T47D (cell line): ENCODE data around the gene MAN2A1.

Source experiments
- DNase-seq, 2 experiments: peaks; one replicate each; pipeline versions ENCODE4 v3.0.0 to v3.0.0-alpha.2; 2011 to 2012; ENCODE audit warnings: low read depth in 1 of 2, low spot score in 1 of 2
- JUND ChIP-seq: IDR thresholded peaks from 2 replicates; pipeline ENCODE4 v1.6.1; 2012; ENCODE audit warnings: low read depth
- in situ Hi-C: cut with HindIII; loops from 2 replicates; pipeline ENCODE4 v1.10.0; 2016; ENCODE audit warnings: low sequenced_read_pairs, low pct_unique_long_range_greater_than_20kb

MAN2A1 gene

DNA sequence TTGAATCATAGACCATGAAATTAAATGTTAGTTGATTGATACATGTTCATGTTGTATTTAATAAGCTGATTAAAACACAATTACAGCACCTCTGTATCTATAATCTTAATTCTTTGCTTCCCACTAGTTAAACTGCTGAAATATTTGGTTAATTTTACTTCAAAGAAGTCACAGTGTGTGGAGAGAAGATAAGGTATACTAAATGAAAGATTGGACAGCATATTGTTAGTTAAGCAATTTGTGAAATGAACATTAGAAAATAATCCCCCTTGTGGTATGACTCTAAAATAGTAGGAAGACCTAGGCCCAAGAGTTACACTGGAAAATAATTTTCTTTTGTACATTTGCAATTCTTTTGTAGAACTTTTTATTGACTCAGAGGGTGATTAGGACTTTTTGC is 30.3 kb downstream of the MAN2A1 start:
- DNase-seq = no peak
- no peak for TF ChIP-seq JUND
- in situ Hi-C loops = no loop called here

DNA sequence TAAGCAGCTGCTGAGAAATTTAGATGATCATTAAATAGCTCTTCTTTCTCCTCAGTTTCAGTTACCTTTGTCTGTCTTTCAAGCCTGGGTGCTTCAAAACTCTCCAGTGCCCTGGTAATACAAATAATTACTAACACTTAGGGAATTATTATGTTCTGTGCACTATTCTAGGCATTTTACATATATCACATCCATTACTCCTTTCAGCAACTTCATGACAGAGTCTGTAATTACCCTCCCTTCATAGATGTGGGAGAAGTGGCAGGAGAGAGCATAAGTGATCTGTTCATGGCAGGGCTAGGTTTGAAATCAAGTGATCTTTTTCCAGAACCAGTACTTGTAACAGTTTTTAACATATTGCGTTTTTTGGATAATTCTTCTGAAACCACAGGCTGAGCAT is 32.0 kb downstream of the MAN2A1 start:
- in situ Hi-C loops = no loop called here

DNA sequence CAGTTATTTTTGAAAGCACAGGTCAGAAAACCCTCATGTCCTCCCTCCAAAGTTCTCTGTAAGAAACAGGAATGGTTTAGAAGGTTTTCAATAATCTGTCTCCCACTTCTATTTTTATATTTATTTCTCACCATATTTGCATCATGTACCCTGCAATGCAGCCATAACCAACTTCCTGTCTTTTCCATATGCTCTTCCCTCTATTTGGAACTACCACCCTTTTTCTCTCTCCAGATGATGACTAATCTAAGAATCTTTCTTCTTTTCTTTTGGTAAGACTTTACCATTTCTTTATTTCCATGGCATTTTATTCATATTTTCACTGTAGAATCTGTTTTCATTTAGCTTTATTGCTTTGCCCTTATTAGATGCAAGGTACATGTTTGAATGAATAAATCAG is 33.9 kb downstream of the MAN2A1 start:
- no peak for TF ChIP-seq JUND

More for the DNA sequence above, 32.0 kb downstream of the MAN2A1 start:
- no peak for TF ChIP-seq JUND
- no peak for DNase-seq

DNA sequence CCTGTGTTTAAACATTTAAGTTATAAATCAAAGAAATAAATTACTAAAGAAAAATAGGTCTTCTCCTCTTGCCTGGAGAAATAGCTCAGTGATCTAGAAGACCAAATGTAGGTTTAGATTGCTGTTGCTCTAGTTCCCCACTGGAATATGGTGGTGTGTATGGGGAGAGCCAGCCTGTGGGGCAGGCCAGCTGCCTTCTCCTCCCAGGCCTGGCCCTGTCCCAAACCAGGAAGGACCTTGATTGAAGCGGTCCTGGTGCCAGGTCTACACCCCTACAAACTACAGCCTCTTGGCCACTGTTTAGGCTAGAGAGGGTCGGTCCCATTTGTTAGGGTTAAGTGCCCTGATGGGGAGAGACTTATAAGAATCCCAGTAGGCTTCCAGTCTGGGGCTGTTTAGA is 35.4 kb downstream of the MAN2A1 start:
- DNase-seq = no peak
- TF ChIP-seq JUND = no peak
- in situ Hi-C loops = no loop called here

More for the DNA sequence above, 33.9 kb downstream of the MAN2A1 start:
- no peak for DNase-seq
- in situ Hi-C loops = no loop called here

- in situ Hi-C loops = no loop called here
- TF ChIP-seq JUND = no peak
- peak in 1 of 2 experiments; percentile 67 for DNase-seq
Measured at GRCh38 chr5:109739741-109740728, 50.3 kb downstream of the MAN2A1 start.

GRCh38 chr5:109740966-109741365 is 51.2 kb downstream of the MAN2A1 start:
- TF ChIP-seq JUND = no peak
- DNase-seq = no peak
- in situ Hi-C loops = no loop called here

DNA sequence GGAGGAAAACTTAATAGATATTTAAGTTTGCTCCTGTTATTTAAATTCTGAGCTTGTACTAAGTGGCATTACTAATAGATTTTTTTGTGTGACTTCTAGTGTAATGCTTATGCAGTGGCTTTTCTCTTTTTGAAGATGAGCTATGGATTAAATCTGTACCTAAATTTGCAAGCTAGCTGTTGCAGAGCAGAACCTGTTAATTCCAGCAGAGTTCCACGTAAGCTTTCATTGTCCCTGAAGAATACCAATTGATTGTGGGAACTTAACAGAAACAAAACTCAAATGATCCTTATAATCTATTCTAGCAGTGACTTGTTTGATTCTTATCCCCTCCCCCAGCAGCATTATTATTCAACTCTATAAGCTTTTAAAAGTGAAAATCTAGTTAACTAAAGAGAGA is 51.7 kb downstream of the MAN2A1 start:
- no peak for DNase-seq
- TF ChIP-seq JUND = no peak
- in situ Hi-C loops = no loop called here

DNA sequence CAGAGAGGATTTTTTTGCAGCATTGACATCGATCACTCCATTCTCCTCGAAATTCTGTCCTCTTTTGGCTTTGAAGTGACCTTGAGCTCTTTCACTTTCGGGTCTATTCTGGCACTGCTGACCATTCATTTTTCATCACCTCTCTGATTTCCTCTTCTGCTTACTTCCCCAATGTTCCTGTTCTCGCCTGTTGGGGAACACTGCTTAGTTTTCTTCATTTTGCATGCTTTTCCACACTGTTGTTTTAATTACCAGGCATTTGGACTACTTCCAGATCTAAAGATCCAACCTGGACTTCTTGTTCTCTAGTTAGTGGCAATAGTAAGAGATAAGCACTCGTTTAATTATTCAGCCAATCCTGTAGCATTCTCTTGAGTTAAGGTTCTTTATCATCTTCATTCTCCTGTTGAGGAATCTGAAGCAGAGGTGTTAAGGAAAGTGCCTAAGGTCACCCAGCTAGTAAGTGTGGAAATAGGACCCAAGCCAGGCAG is 53.4 kb downstream of the MAN2A1 start:
- no peak for TF ChIP-seq JUND
- in situ Hi-C loops = no loop called here
- DNase-seq = no peak

DNA sequence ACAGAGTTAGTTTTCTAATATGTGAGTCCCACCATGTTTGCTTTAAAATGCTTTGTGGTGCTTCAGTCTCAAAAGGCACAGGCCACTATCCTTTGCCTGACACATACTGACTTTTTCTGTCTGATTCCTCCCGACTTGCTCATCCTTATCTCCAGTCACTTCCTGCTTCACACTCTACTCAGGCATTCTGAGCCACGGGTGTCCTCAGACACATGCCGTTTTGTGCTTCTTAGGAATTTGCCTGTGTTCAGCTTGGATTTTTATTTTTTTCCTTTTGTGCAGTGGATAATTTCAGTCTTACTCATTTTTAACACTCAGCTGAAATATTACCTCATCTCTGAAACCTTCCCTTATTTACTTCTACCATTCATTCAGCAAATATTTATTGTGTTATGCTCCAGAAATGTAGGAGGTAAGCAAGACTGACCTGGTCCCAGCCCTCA is 54.1 kb downstream of the MAN2A1 start:
- 0 out of 2 replicates have a peak, but pooled peaks have one; percentile 15 for TF ChIP-seq JUND
- peak in 1 of 2 experiments; percentile 38 for DNase-seq
- in situ Hi-C loops = no loop called here

GRCh38 chr5:109744261-109744660 is 54.5 kb downstream of the MAN2A1 start:
- DNase-seq = no peak
- in situ Hi-C loops = no loop called here
- TF ChIP-seq JUND = no peak

GRCh38 chr5:109748546-109748945 is 58.8 kb downstream of the MAN2A1 start:
- TF ChIP-seq JUND = no peak
- DNase-seq = no peak
- in situ Hi-C loops = no loop called here

DNA sequence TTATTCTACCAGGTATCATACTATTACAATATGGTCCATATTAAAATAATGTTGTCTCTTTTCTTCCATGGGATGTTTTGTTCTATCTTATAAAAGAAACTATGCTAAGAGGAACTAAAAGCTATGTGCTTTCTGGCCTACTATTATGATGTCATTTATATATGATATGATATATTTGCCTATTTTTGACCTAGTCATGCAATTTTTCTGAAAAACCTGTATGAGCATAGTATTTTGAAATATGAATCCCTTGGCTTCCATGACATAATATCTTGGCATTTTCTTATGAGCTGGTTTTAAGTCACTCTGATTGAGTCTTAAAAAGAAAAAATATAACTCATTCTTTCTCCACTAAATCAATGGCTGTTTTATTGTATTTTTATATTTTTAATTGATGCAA is 60.7 kb downstream of the MAN2A1 start:
- in situ Hi-C loops = no loop called here
- DNase-seq = no peak
- no peak for TF ChIP-seq JUND

GRCh38 chr5:109753279-109753678 is 63.6 kb downstream of the MAN2A1 start:
- TF ChIP-seq JUND = no peak
- in situ Hi-C loops = no loop called here
- DNase-seq = no peak
